ENCODE measurements around the gene SPRING1. TPM values are rescaled to one million over a fixed set of nuclear protein-coding genes. Genes with fewer than 3 reads are reported as not detected.

Gene SPRING1
- polyA plus RNA-seq, 2 of the 4 experiments (the other 2 are of a cell fraction), result 11.2 to 17.4 TPM

DNA sequence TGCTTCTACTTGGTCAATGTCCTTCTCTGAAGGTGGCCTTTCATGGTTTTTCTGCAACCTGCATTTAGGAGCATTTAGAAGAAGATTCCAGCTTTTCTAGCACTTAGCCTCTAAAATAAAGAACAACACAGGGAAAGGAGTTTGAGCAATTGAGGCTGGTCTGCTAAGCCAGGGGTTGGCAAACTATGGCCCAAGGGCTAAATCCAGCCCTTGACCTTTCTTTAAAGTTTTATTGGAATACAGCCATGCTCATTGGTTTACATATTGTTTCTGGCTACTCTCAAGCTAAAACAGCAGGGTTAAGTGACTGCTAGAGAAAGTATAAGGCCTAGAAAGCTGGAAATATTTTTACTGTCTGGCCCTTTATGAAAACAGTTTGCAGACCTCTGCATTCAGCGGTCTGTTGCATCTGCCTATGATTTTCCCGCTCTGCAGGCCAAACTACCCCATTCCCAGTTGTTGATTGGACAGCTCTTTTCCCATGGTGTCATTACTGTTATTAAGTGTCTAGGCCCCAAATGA lies 39.3 kb downstream of the SPRING1 start:
- Histone ChIP-seq H3K9me3 (no peaks in the 10 kb centered on the region), H3K27ac (0 out of 6 replicates have a peak overlapping the region, but pooled peaks of 1 of the 2 experiments have one; percentile 5), H3K4me2 (no peak overlapping the region), H3K4me3 (no peak overlapping the region), H3K4me1 (no peaks in the 10 kb centered on the region)
- POLR2A ChIA-PET, result no interaction called here
- CTCF ChIA-PET, result interaction anchor here (0.6 to 5.0 kb wide), 8 partner anchors 9 to 701 kb away, joined by 3 to 39 read pairs (median 3); no protein-coding TSS in a partner anchor
- DNase-seq (ENCODE audit: low read depth in 1 of 2, low spot score in 1 of 2), result no peak
- ATAC-seq, result no peak
- WGBS (ENCODE audit: missing lambda C conversion rate), result 72% methylated on average over 2 of the region's 2 CpGs
- TF ChIP-seq, protein P1, sequence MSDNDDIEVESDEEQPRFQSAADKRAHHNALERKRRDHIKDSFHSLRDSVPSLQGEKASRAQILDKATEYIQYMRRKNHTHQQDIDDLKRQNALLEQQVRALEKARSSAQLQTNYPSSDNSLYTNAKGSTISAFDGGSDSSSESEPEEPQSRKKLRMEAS (IDR thresholded peaks at IDR 0.05), result no peak
- TF ChIP-seq KDM1A (IDR thresholded peaks at IDR 0.05; ENCODE audit: low read depth) (no peak), SREBF2 (IDR thresholded peaks at IDR 0.05) (no peak), MAFK (IDR thresholded peaks at IDR 0.05; ENCODE audit: partially characterized antibody) (no peak), HOXB5 (CRISPR knock-in tag; IDR thresholded peaks at IDR 0.05) (no peak), JUNB (IDR thresholded peaks at IDR 0.05) (no peak), FOXS1 (CRISPR knock-in tag; IDR thresholded peaks at IDR 0.05) (no peak), MYC (IDR thresholded peaks at IDR 0.05; ENCODE audit: borderline replicate concordance, low read length) (no peak), SMC3 (IDR thresholded peaks at IDR 0.05) (no peak), RARB (CRISPR knock-in tag; IDR thresholded peaks at IDR 0.05) (no peak), CBX8 (IDR thresholded peaks at IDR 0.05) (no peak), ZC3H11A (IDR thresholded peaks at IDR 0.05) (no peak), HDAC2 (IDR thresholded peaks at IDR 0.05) (no peak), FOSB (CRISPR knock-in tag; IDR thresholded peaks at IDR 0.05) (no peak), ESRRA (IDR thresholded peaks at IDR 0.05; ENCODE audit: borderline replicate concordance, low read length) (no peak), MAZ (IDR thresholded peaks at IDR 0.05; ENCODE audit: borderline replicate concordance, low read depth, low read length) (no peak)
- TF ChIP-seq, protein P2, sequence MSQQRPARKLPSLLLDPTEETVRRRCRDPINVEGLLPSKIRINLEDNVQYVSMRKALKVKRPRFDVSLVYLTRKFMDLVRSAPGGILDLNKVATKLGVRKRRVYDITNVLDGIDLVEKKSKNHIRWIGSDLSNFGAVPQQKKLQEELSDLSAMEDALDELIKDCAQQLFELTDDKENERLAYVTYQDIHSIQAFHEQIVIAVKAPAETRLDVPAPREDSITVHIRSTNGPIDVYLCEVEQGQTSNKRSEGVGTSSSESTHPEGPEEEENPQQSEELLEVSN (IDR thresholded peaks at IDR 0.05; ENCODE audit: borderline replicate concordance, low read depth), result no peak
- TF ChIP-seq, protein P3, sequence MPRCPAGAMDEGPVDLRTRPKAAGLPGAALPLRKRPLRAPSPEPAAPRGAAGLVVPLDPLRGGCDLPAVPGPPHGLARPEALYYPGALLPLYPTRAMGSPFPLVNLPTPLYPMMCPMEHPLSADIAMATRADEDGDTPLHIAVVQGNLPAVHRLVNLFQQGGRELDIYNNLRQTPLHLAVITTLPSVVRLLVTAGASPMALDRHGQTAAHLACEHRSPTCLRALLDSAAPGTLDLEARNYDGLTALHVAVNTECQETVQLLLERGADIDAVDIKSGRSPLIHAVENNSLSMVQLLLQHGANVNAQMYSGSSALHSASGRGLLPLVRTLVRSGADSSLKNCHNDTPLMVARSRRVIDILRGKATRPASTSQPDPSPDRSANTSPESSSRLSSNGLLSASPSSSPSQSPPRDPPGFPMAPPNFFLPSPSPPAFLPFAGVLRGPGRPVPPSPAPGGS (IDR thresholded peaks at IDR 0.05), result no peak
- TF ChIP-seq, protein P4, sequence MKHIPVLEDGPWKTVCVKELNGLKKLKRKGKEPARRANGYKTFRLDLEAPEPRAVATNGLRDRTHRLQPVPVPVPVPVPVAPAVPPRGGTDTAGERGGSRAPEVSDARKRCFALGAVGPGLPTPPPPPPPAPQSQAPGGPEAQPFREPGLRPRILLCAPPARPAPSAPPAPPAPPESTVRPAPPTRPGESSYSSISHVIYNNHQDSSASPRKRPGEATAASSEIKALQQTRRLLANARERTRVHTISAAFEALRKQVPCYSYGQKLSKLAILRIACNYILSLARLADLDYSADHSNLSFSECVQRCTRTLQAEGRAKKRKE (CRISPR knock-in tag; IDR thresholded peaks at IDR 0.05; ENCODE audit: low read depth), result no peak
- TF ChIP-seq, protein P5, sequence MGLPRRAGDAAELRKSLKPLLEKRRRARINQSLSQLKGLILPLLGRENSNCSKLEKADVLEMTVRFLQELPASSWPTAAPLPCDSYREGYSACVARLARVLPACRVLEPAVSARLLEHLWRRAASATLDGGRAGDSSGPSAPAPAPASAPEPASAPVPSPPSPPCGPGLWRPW (IDR thresholded peaks at IDR 0.05), result no peak
- FAIRE-seq, result no peak

DNA sequence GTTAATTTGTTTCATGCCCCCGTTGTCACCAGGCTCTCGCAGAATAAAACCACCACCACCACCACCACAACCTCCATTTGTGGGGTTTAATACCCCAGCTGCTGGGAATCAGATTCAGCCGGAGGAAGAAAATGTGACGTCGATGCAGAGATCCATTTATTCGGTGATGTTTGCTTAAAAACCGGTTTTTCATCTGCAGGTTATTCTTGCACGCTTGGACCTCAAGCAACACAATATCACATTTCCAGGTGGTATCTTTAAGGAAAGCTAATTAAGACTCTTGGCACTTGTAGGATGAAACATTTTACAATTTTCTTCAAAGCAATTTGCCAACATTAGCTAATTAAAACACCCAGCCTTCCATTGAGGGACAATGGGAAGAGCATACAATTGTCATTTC lies 39.8 kb downstream of the SPRING1 start:
- DNase-seq (ENCODE audit: low read depth in 1 of 2, low spot score in 1 of 2), result no peak
- no peak overlapping the region for H3K27ac ChIP-seq
- ATAC-seq, result no peak
- no peaks in the 10 kb centered on the region for H3K4me1 ChIP-seq
- POLR2A ChIA-PET, result interaction anchor here (0.6 kb wide), 1 partner anchor 563 kb away, joined by 5 read pairs; no protein-coding TSS in a partner anchor
- no peak for FAIRE-seq
- CTCF ChIA-PET, result interaction anchor here (0.6 to 5.0 kb wide), 9 partner anchors 8 to 701 kb away, joined by 3 to 39 read pairs (median 3); no protein-coding TSS in a partner anchor
- TF ChIP-seq, protein P4 (CRISPR knock-in tag; IDR thresholded peaks at IDR 0.05; ENCODE audit: low read depth), result no peak
- TF ChIP-seq, protein P6, sequence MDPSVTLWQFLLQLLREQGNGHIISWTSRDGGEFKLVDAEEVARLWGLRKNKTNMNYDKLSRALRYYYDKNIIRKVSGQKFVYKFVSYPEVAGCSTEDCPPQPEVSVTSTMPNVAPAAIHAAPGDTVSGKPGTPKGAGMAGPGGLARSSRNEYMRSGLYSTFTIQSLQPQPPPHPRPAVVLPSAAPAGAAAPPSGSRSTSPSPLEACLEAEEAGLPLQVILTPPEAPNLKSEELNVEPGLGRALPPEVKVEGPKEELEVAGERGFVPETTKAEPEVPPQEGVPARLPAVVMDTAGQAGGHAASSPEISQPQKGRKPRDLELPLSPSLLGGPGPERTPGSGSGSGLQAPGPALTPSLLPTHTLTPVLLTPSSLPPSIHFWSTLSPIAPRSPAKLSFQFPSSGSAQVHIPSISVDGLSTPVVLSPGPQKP (IDR thresholded peaks at IDR 0.05; ENCODE audit: low read depth, low read length), result no peak
- TF ChIP-seq, protein P5 (IDR thresholded peaks at IDR 0.05), result no peak
- no peak for TF ChIP-seq ZC3H11A (IDR thresholded peaks at IDR 0.05)
- TF ChIP-seq EP300 (IDR thresholded peaks at IDR 0.05), result no peak
- TF ChIP-seq RAD21 (conservative IDR thresholded peaks at IDR 0.05 in 1 of 2, IDR thresholded peaks at IDR 0.05 in 1 of 2), result no peak
- TF ChIP-seq HOXB13 (CRISPR knock-in tag; IDR thresholded peaks at IDR 0.05; ENCODE audit: low read depth), result no peak
- TF ChIP-seq HDAC2 (IDR thresholded peaks at IDR 0.05), result no peak
- no peak for TF ChIP-seq FOSL2 (IDR thresholded peaks at IDR 0.05)
- TF ChIP-seq FOSL2 (CRISPR knock-in tag; IDR thresholded peaks at IDR 0.05), result no peak
- no peak for TF ChIP-seq CEBPB (IDR thresholded peaks at IDR 0.05)
- TF ChIP-seq NR3C1 (IDR thresholded peaks at IDR 0.05), result no peak
- TF ChIP-seq HOXB5 (CRISPR knock-in tag; IDR thresholded peaks at IDR 0.05), result no peak
- TF ChIP-seq RNF2 (IDR thresholded peaks at IDR 0.05; ENCODE audit: borderline replicate concordance, low read depth), result no peak
- no peak overlapping the region for H3K4me2 ChIP-seq
- WGBS (ENCODE audit: missing lambda C conversion rate), result 91% methylated on average over 8 of the region's 8 CpGs
- no peak overlapping the region for H3K4me3 ChIP-seq
- H3K9me3 ChIP-seq, result no peaks in the 10 kb centered on the region
